ENCODE data around the gene FMO4.
"Not testable (repeated sequence)": the region's sequence is repeated elsewhere in the genome, so short reads cannot be mapped to it uniquely, and the experiment has no call there.

FMO4 gene

GRCh38 chr1:171335964-171336363 lies 22.0 kb downstream of the FMO4 start:
- no peak for DNase-seq (ENCODE audit: low spot score)

GRCh38 chr1:171339345-171339744 lies 25.4 kb downstream of the FMO4 start:
- not testable (repeated sequence) for DNase-seq (ENCODE audit: low spot score)

- DNase-seq (ENCODE audit: low spot score) = no peak
Observed at GRCh38 chr1:171343727-171344472, 29.9 kb downstream of the FMO4 start.

GRCh38 chr1:171344473-171344820 lies 30.5 kb downstream of the FMO4 start:
- no peak for DNase-seq (ENCODE audit: low spot score)

- DNase-seq (ENCODE audit: low spot score) = no peak
Observed at GRCh38 chr1:171345536-171345935, 31.6 kb downstream of the FMO4 start.

GRCh38 chr1:171346881-171347280 lies 32.9 kb downstream of the FMO4 start:
- no peak for DNase-seq (ENCODE audit: low spot score)

GRCh38 chr1:171350594-171350993 lies 36.6 kb downstream of the FMO4 start:
- DNase-seq (ENCODE audit: low spot score) = no peak

GRCh38 chr1:171351961-171352360 lies 38.0 kb downstream of the FMO4 start:
- no peak for DNase-seq (ENCODE audit: low spot score)

GRCh38 chr1:171352554-171352953 lies 38.6 kb downstream of the FMO4 start:
- DNase-seq (ENCODE audit: low spot score) = no peak

- no peak for DNase-seq (ENCODE audit: low spot score)
Observed at GRCh38 chr1:171355727-171356126, 41.7 kb downstream of the FMO4 start.

GRCh38 chr1:171357179-171357578 lies 43.2 kb downstream of the FMO4 start:
- no peak for DNase-seq (ENCODE audit: low spot score)

- not testable (repeated sequence) for DNase-seq (ENCODE audit: low spot score)
Observed at GRCh38 chr1:171359355-171359648, 45.3 kb downstream of the FMO4 start.

- DNase-seq (ENCODE audit: low spot score) = not testable (repeated sequence)
Observed at GRCh38 chr1:171359731-171360527, 45.9 kb downstream of the FMO4 start.

GRCh38 chr1:171366085-171366484 lies 52.1 kb downstream of the FMO4 start:
- DNase-seq (ENCODE audit: low spot score) = no peak

GRCh38 chr1:171366816-171367215 lies 52.8 kb downstream of the FMO4 start:
- no peak for DNase-seq (ENCODE audit: low spot score)

- no peak for DNase-seq (ENCODE audit: low spot score)
Observed at GRCh38 chr1:171367436-171367835, 53.5 kb downstream of the FMO4 start.

- DNase-seq (ENCODE audit: low spot score) = no peak
Observed at GRCh38 chr1:171372418-171373084, 58.6 kb downstream of the FMO4 start.

- not testable (repeated sequence) for DNase-seq (ENCODE audit: low spot score)
Observed at GRCh38 chr1:171373357-171374122, 59.6 kb downstream of the FMO4 start.

- DNase-seq (ENCODE audit: low spot score) = no peak
Observed at GRCh38 chr1:171379846-171380245, 65.9 kb downstream of the FMO4 start.

GRCh38 chr1:171381866-171382210 lies 67.9 kb downstream of the FMO4 start:
- no peak for DNase-seq (ENCODE audit: low spot score)

GRCh38 chr1:171384496-171384895 lies 70.5 kb downstream of the FMO4 start:
- no peak for DNase-seq (ENCODE audit: low spot score)

- DNase-seq (ENCODE audit: low spot score) = no peak
Observed at GRCh38 chr1:171389171-171389570, 75.2 kb downstream of the FMO4 start.
